Heart left ventricle (tissue), 16 donors: Measurements from ENCODE around the gene ZNF687. TPM values are rescaled to one million over a fixed set of nuclear protein-coding genes. Genes with fewer than 3 reads are reported as not detected.
"Not testable (repeated sequence)": the region's sequence is repeated elsewhere in the genome, so short reads cannot be mapped to it uniquely, and the experiment has no call there.

Source experiments
- ATAC-seq, 4 donors: fragments of 200-7000 bp; cut with Tn5 transposase; one replicate each; pipeline ENCODE4 v1.9.1; 2020 to 2022; ENCODE audit warnings: moderate library complexity in 4 of 4, mild to moderate bottlenecking in 3 of 4, moderate number of reproducible peaks in 1 of 4
- DNase-seq, 5 donors: peaks; one replicate each; pipeline ENCODE4 v3.0.0-alpha.2; 2020
- H3K27ac ChIP-seq, 12 donors: fragments of 200-600 bp; sonication (generic) in 4 of 12; one replicate each; pipeline versions ENCODE4 v1.5.0 to v1.8.0; 2016 to 2022; ENCODE audit warnings: mild to moderate bottlenecking in 2 of 12
- H3K27me3 ChIP-seq, 9 donors: fragments of 200-600 bp; sonication (generic) in 2 of 9; one replicate each; pipeline versions ENCODE4 v1.5.1 to v1.8.0; 2016 to 2022; ENCODE audit warnings: mild to moderate bottlenecking in 3 of 9
- H3K36me3 ChIP-seq, 9 donors: fragments of 200-600 bp; sonication (generic) in 2 of 9; one replicate each; pipeline versions ENCODE4 v1.5.0 to v1.8.0; 2018 to 2022; ENCODE audit warnings: mild to moderate bottlenecking in 2 of 9
- H3K4me1 ChIP-seq, 12 donors: fragments of 200-600 bp; sonication (generic) in 4 of 12; one replicate each; pipeline versions ENCODE4 v1.5.0 to v1.8.0; 2016 to 2022; ENCODE audit warnings: mild to moderate bottlenecking in 3 of 12
- H3K4me3 ChIP-seq, 12 donors: fragments of 200-600 bp; sonication (generic) in 4 of 12; one replicate each; pipeline versions ENCODE4 v1.5.0 to v1.8.0; 2017 to 2022; ENCODE audit warnings: mild to moderate bottlenecking in 9 of 12, moderate library complexity in 4 of 12
- H3K9me3 ChIP-seq, 12 donors: fragments of 200-600 bp; sonication (generic) in 4 of 12; one replicate each; pipeline versions ENCODE4 v1.5.0 to v1.8.0; 2016 to 2022; ENCODE audit warnings: mild to moderate bottlenecking in 1 of 12
- CTCF ChIP-seq, 12 donors: fragments of 200-600 bp; sonication (generic) in 4 of 12; IDR thresholded peaks; one replicate each; pipeline versions ENCODE4 v1.5.0 to v1.8.0; 2018 to 2022; ENCODE audit warnings: antibody characterized with exemption in 12 of 12, mild to moderate bottlenecking in 5 of 12
- POLR2A ChIP-seq, 2 donors: fragments of 450-650 bp; IDR thresholded peaks; one replicate each; pipeline ENCODE4 v1.6.1; 2017; ENCODE audit warnings: antibody characterized with exemption in 2 of 2, mild to moderate bottlenecking in 2 of 2, moderate library complexity in 2 of 2
- WGBS, 4 donors: extraction: QIAGEN DNeasy Blood & Tissue Kit in 2 of 4; methylation state at CpG; one replicate each; pipeline versions ENCODE4 v1.1.5 to v1.1.7; 2013 to 2018; 5-methylcytosine and 5-hydroxymethylcytosine counted together
- intact Hi-C, 10 donors: fragments of 100-400 bp; cut with DNase I; formaldehyde crosslinking; loops; one replicate each; pipeline versions ENCODE4 v1.11.1 to v1.14.2; 2022
- polyA plus RNA-seq, 2 donors: library from polyadenylated mRNA; stranded (reverse); fragments of 200-250 nt; gene quantifications; one replicate each; pipeline ENCODE4 v1.2.3, GENCODE V29; 2013
- total RNA-seq, 9 donors: library from RNA; depleted of rRNA in 2 of 9; stranded (reverse); fragments of >200 nt in 2 of 9; fragmentation: NEBNext Ultra II Directional in 3 of 9; extraction: Animal tissue kit (Norgen Biotek cat#: 25700) in 3 of 9; gene quantifications; one replicate each; pipeline versions ENCODE4 v1.1.0 to v1.2.4, GENCODE V29; 2016 to 2023
- donor health status: ischemic (EF 13 %, LVEDD 7.1; RV severe dilation, severe dysfunction).
- donor health status: healthy with polysubstance abuse.
- donor health status: DM: no; HTN: yes; CAD: no.
- donor health status: DM: no; HTN: no; CAD: no.
- donor health status: ischemic (EF 25% LVEDD 6.9; RV normal size, moderate dysfunction).
- donor health status: ischemic (EF 25% LVEDD 5.7; RV mildly dilated, moderate dysfunction).
- donor health status: healthy.
- donor health status: DM: yes; HTN: yes; CAD: no.
- donor health status: ischemic (EF 35%, LVEDD 5.7; RV mildly dilated, moderate dysfunction).
- donor health status: nonischemic (EF 11% LVEDD 7.7; RV severe dilation, severe dysfunction).
- donor health status: DM: yes; HTN: yes; CAD: no.
- donor health status: PGD.
- donor health status: ischemic (EF 29% LVEDD 5.4; RV normal size, mild dysfunction).
- donor health status: nonischemic (EF 23%, LVEDD 6.1; RV moderate dilation, normal function).

ZNF687 gene
- total and polyA plus RNA-seq, 11 donors = 6.9 to 30.3 (median 13.4) TPM

GRCh38 chr1:151267760-151268159 lies 14.3 kb upstream of the ZNF687 start:
- Histone ChIP-seq H3K4me3 (no peak overlapping the region), H3K27me3 (no peaks in the 10 kb centered on the region), H3K27ac (no peak overlapping the region), H3K9me3 (no peaks in the 10 kb centered on the region), H3K4me1 (peaks cover 0 to 8% (median 1%) of the 10 kb centered on the region in 12 donors), H3K36me3 (peaks cover 0 to 78% (median 73%) of the 10 kb centered on the region in 9 donors)
- ATAC-seq = no peak
- DNase-seq = no peak
- TF ChIP-seq POLR2A (IDR thresholded peaks at IDR 0.05) (no peak), CTCF (IDR thresholded peaks at IDR 0.05) (no peak)
- intact Hi-C loops = no loop called here
- WGBS, 4 donors = 75 to 80% (median 78%) methylated on average over 4 of the region's 4 CpGs

GRCh38 chr1:151273924-151274466 lies 8.1 kb upstream of the ZNF687 start:
- intact Hi-C loops = no loop called here
- Histone ChIP-seq H3K4me1 (peaks cover 0 to 29% (median 4%) of the 10 kb centered on the region in 12 donors), H3K36me3 (peaks cover 0 to 15% (median 10%) of the 10 kb centered on the region in 9 donors), H3K27me3 (no peaks in the 10 kb centered on the region), H3K4me3 (no peak overlapping the region), H3K9me3 (no peaks in the 10 kb centered on the region), H3K27ac (no peak overlapping the region)
- DNase-seq = no peak
- ATAC-seq = no peak
- WGBS, 4 donors = 62 to 80% (median 76%) methylated on average over 3 of the region's 3 CpGs
- TF ChIP-seq POLR2A (IDR thresholded peaks at IDR 0.05) = no peak
- TF ChIP-seq CTCF (IDR thresholded peaks at IDR 0.05) = no peak

GRCh38 chr1:151275341-151275740 lies 6.8 kb upstream of the ZNF687 start:
- peaks cover 0 to 29% (median 4%) of the 10 kb centered on the region in 12 donors for H3K4me1 ChIP-seq
- H3K36me3 ChIP-seq, H3K27ac ChIP-seq, H3K27me3 ChIP-seq, DNase-seq, intact Hi-C loops, H3K9me3 ChIP-seq, ATAC-seq, H3K4me3 ChIP-seq: not testable (repeated sequence)
- 86 to 92% (median 88%) methylated on average over 5 of the region's 5 CpGs for WGBS, 4 donors

GRCh38 chr1:151277249-151277648 lies 4.8 kb upstream of the ZNF687 start:
- H3K4me1 ChIP-seq = peaks cover 0 to 35% (median 3%) of the 10 kb centered on the region in 12 donors
- whole genome bisulfite sequencing, 4 donors = 63 to 73% (median 69%) methylated on average over 2 of the region's 2 CpGs
- no peak for TF ChIP-seq CTCF (IDR thresholded peaks at IDR 0.05)
- TF ChIP-seq POLR2A (IDR thresholded peaks at IDR 0.05) = no peak
- H3K9me3 ChIP-seq = no peaks in the 10 kb centered on the region
- H3K4me3 ChIP-seq = no peak overlapping the region
- DNase-seq = no peak
- intact Hi-C loops = no loop called here
- ATAC-seq = no peak
- H3K36me3 ChIP-seq = peaks cover 0 to 4% (median 0%) of the 10 kb centered on the region in 9 donors
- H3K27ac ChIP-seq = peak overlapping the region in 1 of 12 donors; percentile 32
- H3K27me3 ChIP-seq = no peaks in the 10 kb centered on the region
